Naive thymus-derived CD4-positive, alpha-beta T cell (primary cell): ENCODE data around the gene ZNF212. TPM values are rescaled to one million over a fixed set of nuclear protein-coding genes. Genes with fewer than 3 reads are reported as not detected.

Experiments
- ATAC-seq: fragments of 150-1000 bp; cut with Tn5 transposase; 2 replicates; pipeline ENCODE4 v1.10.0; 2021; ENCODE audit warnings: mild to moderate bottlenecking, moderate library complexity
- CTCF ChIA-PET: fragments of 350-600 bp; sonication (Branson Sonifier 250); formaldehyde crosslinking; loops from one replicate; lab custom pipeline; 2021; ENCODE audit warnings: antibody characterized with exemption; lab: Charles Lee
- POLR2A ChIA-PET: fragments of 350-600 bp; sonication (Branson Sonifier 250); formaldehyde crosslinking; loops from one replicate; lab custom pipeline; 2021; ENCODE audit warnings: antibody characterized with exemption, inconsistent platforms; lab: Charles Lee
- DNase-seq, 9 donors: peaks; one replicate each; pipeline versions ENCODE4 v3.0.0 to v3.0.0-alpha.2; 2020 to 2022; ENCODE audit warnings: mixed read lengths in 1 of 9
- H3K27ac ChIP-seq: one replicate; pipeline ENCODE4 v1.7.0; 2013; ENCODE audit warnings: mild to moderate bottlenecking, low read depth, low read length, moderate library complexity
- H3K27me3 ChIP-seq, 2 donors: one replicate each; pipeline ENCODE4 v1.7.0; 2013; ENCODE audit warnings: low read length in 2 of 2, mild to moderate bottlenecking in 2 of 2, moderate library complexity in 2 of 2; ENCODE audit not compliant: control insufficient read depth in 2 of 2, insufficient read depth in 2 of 2
- H3K36me3 ChIP-seq, 3 experiments: 1 replicate in 2 of 3; 2 replicates in 1 of 3; pipeline ENCODE4 v1.7.0; 2013; ENCODE audit warnings: low read length in 3 of 3, mild to moderate bottlenecking in 3 of 3, moderate library complexity in 1 of 3; ENCODE audit not compliant: insufficient read depth in 3 of 3, control insufficient read depth in 2 of 3
- H3K4me1 ChIP-seq, 2 donors: one replicate each; pipeline ENCODE4 v1.7.0; 2013; ENCODE audit warnings: low read length in 2 of 2, mild to moderate bottlenecking in 2 of 2, moderate library complexity in 1 of 2; ENCODE audit not compliant: control insufficient read depth in 2 of 2, insufficient read depth in 2 of 2
- H3K4me3 ChIP-seq: 2 replicates; pipeline ENCODE4 v1.7.0; 2013; ENCODE audit warnings: mild to moderate bottlenecking, low read length
- H3K9me3 ChIP-seq, 3 experiments: 1 replicate in 2 of 3; 2 replicates in 1 of 3; pipeline ENCODE4 v1.7.0; 2013; ENCODE audit warnings: low read length in 3 of 3; ENCODE audit not compliant: control insufficient read depth in 2 of 3
- H3K27ac Mint-ChIP-seq, 9 donors: one replicate each; pipeline ENCODE4 v1.8.0; 2020 to 2022; ENCODE audit warnings: mixed read lengths in 9 of 9, mild to moderate bottlenecking in 8 of 9, moderate library complexity in 5 of 9, inconsistent platforms in 2 of 9
- H3K27me3 Mint-ChIP-seq, 5 donors: one replicate each; pipeline ENCODE4 v1.8.0; 2021 to 2022; ENCODE audit warnings: mixed read lengths in 5 of 5, mild to moderate bottlenecking in 1 of 5
- H3K36me3 Mint-ChIP-seq, 5 donors: one replicate each; pipeline ENCODE4 v1.8.0; 2020 to 2022; ENCODE audit warnings: mixed read lengths in 5 of 5, mild to moderate bottlenecking in 3 of 5, inconsistent platforms in 1 of 5
- H3K4me1 Mint-ChIP-seq, 7 donors: one replicate each; pipeline ENCODE4 v1.8.0; 2020 to 2022; ENCODE audit warnings: mixed read lengths in 7 of 7, mild to moderate bottlenecking in 3 of 7, inconsistent platforms in 1 of 7
- H3K4me3 Mint-ChIP-seq, 10 donors: one replicate each; pipeline ENCODE4 v1.8.0; 2020 to 2022; ENCODE audit warnings: mild to moderate bottlenecking in 10 of 10, mixed read lengths in 10 of 10, moderate library complexity in 6 of 10, inconsistent platforms in 2 of 10
- H3K9me3 Mint-ChIP-seq, 11 donors: one replicate each; pipeline ENCODE4 v1.8.0; 2020 to 2022; ENCODE audit warnings: mixed read lengths in 11 of 11, mild to moderate bottlenecking in 4 of 11, inconsistent platforms in 1 of 11, moderate library complexity in 1 of 11
- intact Hi-C, 2 donors: fragments of 100-400 bp; cut with micrococcal nuclease; formaldehyde crosslinking; loops; one replicate each; pipeline ENCODE4 v1.15.1; 2023
- polyA plus RNA-seq, 2 donors: library from polyadenylated mRNA; unstranded; fragments of 300-500 nt; fragmentation: Illumina TruSeq; gene quantifications; one replicate each; pipeline ENCODE4 v1.2.3, GENCODE V29; 2021
- total RNA-seq, 6 experiments: library from RNA in 5 of 6; stranded (reverse) in 5 of 6; gene quantifications; 1 replicate in 5 of 6; 2 replicates in 1 of 6; pipeline ENCODE4 v1.2.3 and lab custom pipeline; 2021 to 2026

Gene ZNF212
- total and polyA plus RNA-seq, 7 experiments from 2014 or later, result 5.9 to 20.6 (median 12.1) TPM

GRCh38 chr7:149252378-149252777 lies 12.9 kb downstream of the ZNF212 start:
- POLR2A ChIA-PET, result interaction anchor here (1.0 kb wide), 1 partner anchor 10 kb away, joined by 6 read pairs; the partner anchor contains the start of gene ZNF783
- H3K9me3 ChIP-seq, result no peaks in the 10 kb centered on the region
- intact Hi-C loops, result no loop called here
- H3K4me3 Mint-ChIP-seq, result no peak overlapping the region
- H3K4me1 ChIP-seq, result no peaks in the 10 kb centered on the region
- H3K9me3 Mint-ChIP-seq, result no peaks in the 10 kb centered on the region
- CTCF ChIA-PET, result interaction anchor here (0.5 to 1.8 kb wide), 2 partner anchors 10 to 279 kb away, joined by 4 to 11 read pairs; partner anchors contain the start of gene ZNF783
- H3K27me3 ChIP-seq, result no peaks in the 10 kb centered on the region
- DNase-seq (no peak), ATAC-seq (no peak)
- H3K27me3 Mint-ChIP-seq, result no peaks in the 10 kb centered on the region
- H3K4me1 Mint-ChIP-seq, result peaks cover 6 to 20% (median 15%) of the 10 kb centered on the region in 7 donors
- H3K36me3 Mint-ChIP-seq, result peaks cover 3 to 37% (median 8%) of the 10 kb centered on the region in 5 donors
- no peak overlapping the region for H3K27ac Mint-ChIP-seq
- no peak overlapping the region for H3K27ac ChIP-seq
- peaks cover 5 to 56% (median 15%) of the 10 kb centered on the region in 3 experiments for H3K36me3 ChIP-seq
- no peak overlapping the region for H3K4me3 ChIP-seq

DNA sequence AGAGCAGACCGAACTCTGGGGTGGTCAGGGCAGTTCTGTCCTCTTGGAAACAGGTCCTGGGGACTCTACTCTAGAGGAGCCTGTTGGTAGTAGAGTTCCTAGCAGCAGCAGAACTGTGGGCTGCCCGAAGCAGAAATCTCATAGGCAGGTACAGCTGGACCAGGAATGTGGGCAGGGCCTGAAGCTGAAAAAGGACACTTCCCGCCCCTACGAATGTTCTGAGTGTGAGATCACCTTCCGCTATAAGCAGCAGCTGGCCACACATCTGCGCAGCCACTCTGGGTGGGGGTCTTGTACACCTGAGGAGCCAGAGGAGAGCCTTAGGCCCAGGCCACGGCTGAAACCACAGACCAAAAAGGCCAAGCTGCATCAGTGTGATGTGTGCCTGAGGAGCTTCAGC lies 14.2 kb downstream of the ZNF212 start:
- no peak overlapping the region for H3K27ac ChIP-seq
- intact Hi-C loops, result no loop called here
- Mint-ChIP-seq H3K4me1 (peaks cover 4 to 12% (median 10%) of the 10 kb centered on the region in 7 donors), H3K4me3 (no peak overlapping the region), H3K9me3 (no peaks in the 10 kb centered on the region), H3K27me3 (no peaks in the 10 kb centered on the region), H3K27ac (peak overlapping the region in 1 of 9 donors; percentile 25), H3K36me3 (peaks cover 3 to 33% (median 4%) of the 10 kb centered on the region in 5 donors)
- peaks cover 0 to 56% (median 15%) of the 10 kb centered on the region in 3 experiments for H3K36me3 ChIP-seq
- CTCF ChIA-PET, result interaction anchor here (0.6 to 1.8 kb wide), 2 partner anchors 8 to 173 kb away, joined by 3 to 11 read pairs; partner anchors contain the start of gene ZNF783
- no peak for ATAC-seq
- H3K27me3 ChIP-seq, result no peaks in the 10 kb centered on the region
- no peaks in the 10 kb centered on the region for H3K9me3 ChIP-seq
- no peak for DNase-seq
- no peaks in the 10 kb centered on the region for H3K4me1 ChIP-seq
- no peak overlapping the region for H3K4me3 ChIP-seq
- POLR2A ChIA-PET, result interaction anchor here (1.0 kb wide), 1 partner anchor 8 kb away, joined by 6 read pairs; the partner anchor contains the start of gene ZNF783

GRCh38 chr7:149254181-149254858 lies 14.9 kb downstream of the ZNF212 start:
- Histone ChIP-seq H3K27ac (no peak overlapping the region), H3K36me3 (peaks cover 0 to 56% (median 15%) of the 10 kb centered on the region in 3 experiments), H3K27me3 (no peaks in the 10 kb centered on the region), H3K9me3 (no peaks in the 10 kb centered on the region), H3K4me1 (no peaks in the 10 kb centered on the region), H3K4me3 (no peak overlapping the region)
- ChIA-PET CTCF (no interaction called here), POLR2A (no interaction called here)
- Mint-ChIP-seq H3K27me3 (no peaks in the 10 kb centered on the region), H3K27ac (no peak overlapping the region), H3K4me3 (no peak overlapping the region), H3K9me3 (no peaks in the 10 kb centered on the region), H3K4me1 (peaks cover under 1 to 7% (median 6%) of the 10 kb centered on the region in 7 donors), H3K36me3 (peaks cover 3 to 33% (median 4%) of the 10 kb centered on the region in 5 donors)
- DNase-seq, result no peak
- intact Hi-C loops, result no loop called here
- no peak for ATAC-seq

GRCh38 chr7:149255174-149255573 lies 15.7 kb downstream of the ZNF212 start:
- Mint-ChIP-seq H3K27me3 (no peaks in the 10 kb centered on the region), H3K4me3 (no peak overlapping the region), H3K4me1 (peaks cover 0 to 7% (median 6%) of the 10 kb centered on the region in 7 donors), H3K9me3 (no peaks in the 10 kb centered on the region), H3K36me3 (peaks cover 2 to 30% (median 4%) of the 10 kb centered on the region in 5 donors), H3K27ac (no peak overlapping the region)
- H3K9me3 ChIP-seq, result no peaks in the 10 kb centered on the region
- DNase-seq (no peak), ATAC-seq (no peak)
- intact Hi-C loops, result no loop called here
- no peaks in the 10 kb centered on the region for H3K4me1 ChIP-seq
- ChIA-PET POLR2A (no interaction called here), CTCF (no interaction called here)
- H3K27me3 ChIP-seq, result no peaks in the 10 kb centered on the region
- H3K36me3 ChIP-seq, result peaks cover 0 to 54% (median 15%) of the 10 kb centered on the region in 3 experiments
- H3K4me3 ChIP-seq, result no peak overlapping the region
- H3K27ac ChIP-seq, result no peak overlapping the region

DNA sequence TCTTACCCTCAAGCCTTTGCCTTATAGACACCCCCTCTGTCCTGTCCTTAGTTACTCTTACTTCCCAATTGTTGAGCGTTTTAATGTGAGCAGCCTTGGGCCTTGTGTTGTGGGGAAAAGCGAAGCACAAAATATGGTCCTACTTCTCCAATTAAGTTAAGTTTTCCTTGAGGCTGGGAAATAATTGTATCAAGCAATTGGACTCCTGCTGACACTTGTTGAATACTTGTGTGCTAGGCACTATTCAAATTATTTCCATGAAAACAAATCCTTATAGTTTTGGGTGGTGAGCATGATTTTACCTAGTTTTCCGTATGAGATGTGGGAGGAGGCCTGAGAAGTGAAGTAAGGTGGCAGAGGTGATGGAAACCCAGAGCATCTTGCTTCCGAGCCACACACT lies 17.1 kb downstream of the ZNF212 start:
- H3K27me3 Mint-ChIP-seq, result no peaks in the 10 kb centered on the region
- H3K36me3 Mint-ChIP-seq, result peaks cover 0 to 28% (median 4%) of the 10 kb centered on the region in 5 donors
- no peak overlapping the region for H3K4me3 Mint-ChIP-seq
- intact Hi-C loops, result no loop called here
- peaks cover 2 to 13% (median 7%) of the 10 kb centered on the region in 7 donors for H3K4me1 Mint-ChIP-seq
- Histone ChIP-seq H3K27me3 (no peaks in the 10 kb centered on the region), H3K27ac (no peak overlapping the region), H3K36me3 (peaks cover 0 to 41% (median 14%) of the 10 kb centered on the region in 3 experiments), H3K4me1 (peaks cover 3 to 5% of the 10 kb centered on the region in 2 donors), H3K4me3 (no peak overlapping the region), H3K9me3 (no peaks in the 10 kb centered on the region)
- ATAC-seq (no peak), DNase-seq (no peak)
- POLR2A ChIA-PET, result no interaction called here
- peak overlapping the region in 4 of 9 donors; percentile 13 to 72 (median 42) for H3K27ac Mint-ChIP-seq
- H3K9me3 Mint-ChIP-seq, result no peaks in the 10 kb centered on the region
- CTCF ChIA-PET, result no interaction called here

DNA sequence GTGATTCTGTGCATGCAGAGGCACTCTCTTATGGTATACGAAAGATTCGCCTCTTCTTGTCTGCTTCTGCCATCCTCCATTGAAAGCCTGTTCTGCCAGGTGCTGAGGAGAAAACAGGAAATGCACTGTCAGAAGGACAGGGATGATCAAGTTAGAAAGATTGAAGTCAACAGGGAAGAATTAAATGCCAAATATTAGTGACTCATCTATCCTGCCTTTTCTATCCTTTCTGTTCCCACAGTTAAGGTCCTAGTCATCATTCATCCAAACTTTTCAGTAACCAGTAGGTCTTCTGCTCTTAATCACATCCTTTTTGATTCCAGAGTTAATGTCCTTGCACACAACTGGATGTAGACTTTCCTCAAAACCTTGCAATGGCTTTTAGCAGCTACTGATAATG lies 17.7 kb downstream of the ZNF212 start:
- Histone ChIP-seq H3K27ac (peak overlapping the region; percentile 24), H3K4me1 (peaks cover 3 to 5% of the 10 kb centered on the region in 2 donors), H3K9me3 (no peaks in the 10 kb centered on the region), H3K36me3 (peaks cover 0 to 37% (median 9%) of the 10 kb centered on the region in 3 experiments), H3K27me3 (no peaks in the 10 kb centered on the region), H3K4me3 (no peak overlapping the region)
- ATAC-seq, result no peak
- Mint-ChIP-seq H3K4me1 (peaks cover 2 to 15% (median 8%) of the 10 kb centered on the region in 7 donors), H3K4me3 (no peak overlapping the region), H3K9me3 (no peaks in the 10 kb centered on the region), H3K27ac (peak overlapping the region in 4 of 9 donors; percentile 13 to 70 (median 39)), H3K36me3 (peaks cover 0 to 25% (median 4%) of the 10 kb centered on the region in 5 donors), H3K27me3 (no peaks in the 10 kb centered on the region)
- no peak for DNase-seq
- ChIA-PET POLR2A (interaction anchor here (1.1 to 1.2 kb wide), 2 partner anchors 16 to 28 kb away, joined by 3 to 4 read pairs; no protein-coding TSS in a partner anchor), CTCF (no interaction called here)
- intact Hi-C loops, result no loop called here
